Endodermal cell (in vitro differentiated cells): ENCODE measurements around the gene LINC01488. TPM values are rescaled to one million over a fixed set of nuclear protein-coding genes. Genes with fewer than 3 reads are reported as not detected.
A peak's percentile ranks its signal among the peaks of the same experiment; 100 is the strongest.

Experiments
- DNase-seq: peaks from one replicate; pipeline ENCODE4 v3.0.0-alpha.2; 2017
- H3K27ac ChIP-seq: 2 replicates; pipeline ENCODE4 v1.5.1; 2013; ENCODE audit warnings: mild to moderate bottlenecking, low read depth, low read length, moderate library complexity
- H3K27me3 ChIP-seq: 2 replicates; pipeline ENCODE4 v1.6.1; 2013; ENCODE audit warnings: mild to moderate bottlenecking, low read length, moderate library complexity; ENCODE audit not compliant: insufficient read depth, control insufficient read depth, poor library complexity, severe bottlenecking
- H3K36me3 ChIP-seq: 2 replicates; pipeline ENCODE4 v1.7.0; 2013; ENCODE audit warnings: mild to moderate bottlenecking, low read length, moderate library complexity; ENCODE audit not compliant: control insufficient read depth, insufficient read depth
- H3K4me1 ChIP-seq: one replicate; pipeline ENCODE4 v1.7.0; 2013; ENCODE audit warnings: low read length; ENCODE audit not compliant: control insufficient read depth, insufficient read depth
- H3K4me3 ChIP-seq: 2 replicates; pipeline ENCODE4 v1.5.1; 2013; ENCODE audit warnings: mild to moderate bottlenecking, low read length, moderate library complexity
- H3K9ac ChIP-seq: 2 replicates; pipeline ENCODE4 v1.6.1; 2013; ENCODE audit warnings: mild to moderate bottlenecking, low read length, moderate library complexity; ENCODE audit not compliant: poor library complexity, severe bottlenecking; ENCODE audit errors: extremely low read depth
- H3K9me3 ChIP-seq: 2 replicates; pipeline ENCODE4 v1.6.1; 2013; ENCODE audit warnings: mild to moderate bottlenecking, low read length, moderate library complexity; ENCODE audit not compliant: control insufficient read depth
- H3K27ac Mint-ChIP-seq: 2 replicates; pipeline ENCODE4 v1.8.0; 2020; ENCODE audit warnings: mixed read lengths
- H3K27me3 Mint-ChIP-seq: 2 replicates; pipeline ENCODE4 v1.8.0; 2021; ENCODE audit warnings: mild to moderate bottlenecking, mixed read lengths; ENCODE audit not compliant: insufficient read depth
- H3K36me3 Mint-ChIP-seq: 2 replicates; pipeline ENCODE4 v1.8.0; 2020; ENCODE audit warnings: low read depth, mixed read lengths
- H3K4me1 Mint-ChIP-seq: 2 replicates; pipeline ENCODE4 v1.8.0; 2020; ENCODE audit warnings: mixed read lengths
- H3K4me3 Mint-ChIP-seq: 2 replicates; pipeline ENCODE4 v1.8.0; 2020; ENCODE audit warnings: mild to moderate bottlenecking, moderate library complexity, mixed read lengths
- H3K9me3 Mint-ChIP-seq: 2 replicates; pipeline ENCODE4 v1.8.0; 2020; ENCODE audit warnings: mild to moderate bottlenecking, mixed read lengths
- CTCF ChIP-seq: fragments of 200-600 bp; sonication (generic); conservative IDR thresholded peaks from 2 replicates; pipeline ENCODE4 v1.5.0; 2021; ENCODE audit warnings: antibody characterized with exemption, mild to moderate bottlenecking
- WGBS, 2 experiments: methylation state at CpG; one replicate each; pipeline versions ENCODE4 v1.1.5 to v1.1.7; 2013; ENCODE audit warnings: missing lambda C conversion rate in 2 of 2, mixed read lengths in 1 of 2; ENCODE audit not compliant: insufficient coverage in 1 of 2, insufficient read length in 1 of 2; 5-methylcytosine and 5-hydroxymethylcytosine counted together
- total RNA-seq, 2 donors: library from RNA; stranded (reverse); fragmentation: NEBNext Ultra II Directional in 1 of 2; extraction: Animal tissue kit (Norgen Biotek cat#: 25700) in 1 of 2; gene quantifications; 2 replicates in 1 of 2; 3 replicates in 1 of 2; pipeline ENCODE4 v1.2.1, GENCODE V29; 2021

The LINC01488 gene
- total RNA-seq, 2 donors from 2014 or later, result not detected

- H3K27me3 Mint-ChIP-seq, result peaks cover 19% of the 10 kb centered on the region
- Histone ChIP-seq H3K27ac (no peak overlapping the region), H3K9me3 (no peaks in the 10 kb centered on the region), H3K27me3 (no peaks in the 10 kb centered on the region), H3K36me3 (no peaks in the 10 kb centered on the region), H3K9ac (no peak overlapping the region), H3K4me3 (no peak overlapping the region), H3K4me1 (no peaks in the 10 kb centered on the region)
- 84 to 86% methylated on average over 7 to 9 of the region's 9 CpGs for WGBS, 2 experiments
- peaks cover 4% of the 10 kb centered on the region for H3K9me3 Mint-ChIP-seq
- H3K4me3 Mint-ChIP-seq, result no peak overlapping the region
- no peak for TF ChIP-seq CTCF
- DNase-seq, result no peak
- peaks cover 9% of the 10 kb centered on the region for H3K4me1 Mint-ChIP-seq
- no peak overlapping the region for H3K27ac Mint-ChIP-seq
- H3K36me3 Mint-ChIP-seq, result no peaks in the 10 kb centered on the region
These were observed 6.7 kb upstream of the LINC01488 start for GRCh38 chr11:69474736-69475135.

GRCh38 chr11:69475141-69475865 lies 6.2 kb upstream of the LINC01488 start:
- peaks cover 19% of the 10 kb centered on the region for H3K27me3 Mint-ChIP-seq
- TF ChIP-seq CTCF, result no peak
- Histone ChIP-seq H3K27me3 (no peaks in the 10 kb centered on the region), H3K4me3 (no peak overlapping the region), H3K36me3 (no peaks in the 10 kb centered on the region), H3K9ac (no peak overlapping the region), H3K9me3 (no peaks in the 10 kb centered on the region), H3K4me1 (no peaks in the 10 kb centered on the region), H3K27ac (no peak overlapping the region)
- no peaks in the 10 kb centered on the region for H3K36me3 Mint-ChIP-seq
- H3K9me3 Mint-ChIP-seq, result peaks cover 4% of the 10 kb centered on the region
- DNase-seq, result no peak
- WGBS, 2 experiments, result 90 to 91% methylated on average over 8 to 19 of the region's 19 CpGs
- H3K4me1 Mint-ChIP-seq, result peaks cover 9% of the 10 kb centered on the region
- H3K4me3 Mint-ChIP-seq, result no peak overlapping the region
- H3K27ac Mint-ChIP-seq, result no peak overlapping the region

GRCh38 chr11:69475866-69476471 lies 5.5 kb upstream of the LINC01488 start:
- TF ChIP-seq CTCF, result no peak
- no peaks in the 10 kb centered on the region for H3K36me3 Mint-ChIP-seq
- Histone ChIP-seq H3K27me3 (no peaks in the 10 kb centered on the region), H3K4me3 (no peak overlapping the region), H3K9me3 (no peaks in the 10 kb centered on the region), H3K27ac (no peak overlapping the region), H3K36me3 (no peaks in the 10 kb centered on the region), H3K4me1 (no peaks in the 10 kb centered on the region), H3K9ac (no peak overlapping the region)
- no peak overlapping the region for H3K4me3 Mint-ChIP-seq
- H3K4me1 Mint-ChIP-seq, result peaks cover 9% of the 10 kb centered on the region
- H3K27ac Mint-ChIP-seq, result no peak overlapping the region
- peak; percentile 79 for DNase-seq
- 80 to 84% methylated on average over 13 to 24 of the region's 24 CpGs for WGBS, 2 experiments
- peaks cover 4% of the 10 kb centered on the region for H3K9me3 Mint-ChIP-seq
- peaks cover 19% of the 10 kb centered on the region for H3K27me3 Mint-ChIP-seq
